GM23338 (cell line): ENCODE data around the gene EEPD1. TPM values are rescaled to one million over a fixed set of nuclear protein-coding genes. Genes with fewer than 3 reads are reported as not detected.

Experiments used
- ATAC-seq: fragments of 200-7000 bp; cut with Tn5 transposase; 3 replicates; pipeline ENCODE4 v1.9.1; 2020
- DNase-seq: peaks from one replicate; pipeline ENCODE4 v3.0.0-alpha.2; 2015; ENCODE audit warnings: low spot score
- H2AFZ ChIP-seq: fragments of 200-600 bp; sonication (generic); 2 replicates; pipeline ENCODE4 v1.8.0; 2016; ENCODE audit warnings: antibody characterized with exemption, mild to moderate bottlenecking, moderate library complexity
- H3F3A ChIP-seq: fragments of 200-600 bp; sonication (generic); replicated peaks from 2 replicates; pipeline ENCODE4 v1.8.0; 2017; ENCODE audit warnings: antibody characterized with exemption, mixed run types, low read depth
- H3K27ac ChIP-seq: fragments of 200-600 bp; sonication (generic); 2 replicates; pipeline ENCODE4 v1.6.1; 2016; ENCODE audit warnings: low read depth
- H3K27me3 ChIP-seq: fragments of 200-600 bp; sonication (generic); 2 replicates; pipeline ENCODE4 v1.8.0; 2016; ENCODE audit warnings: mild to moderate bottlenecking, mixed run types, moderate library complexity; ENCODE audit not compliant: insufficient read depth
- H3K36me3 ChIP-seq: fragments of 200-600 bp; sonication (generic); 2 replicates; pipeline ENCODE4 v1.8.0; 2016; ENCODE audit warnings: mild to moderate bottlenecking; ENCODE audit not compliant: insufficient read depth
- H3K4me1 ChIP-seq: fragments of 200-600 bp; sonication (generic); 2 replicates; pipeline ENCODE4 v1.8.0; 2016; ENCODE audit warnings: mild to moderate bottlenecking, moderate library complexity; ENCODE audit not compliant: insufficient read depth
- H3K4me2 ChIP-seq: fragments of 200-600 bp; sonication (generic); 2 replicates; pipeline ENCODE4 v1.7.1; 2017; ENCODE audit warnings: mixed run types
- H3K4me3 ChIP-seq: fragments of 200-600 bp; sonication (generic); 2 replicates; pipeline ENCODE4 v1.6.1; 2016; ENCODE audit warnings: mixed run types
- H3K79me2 ChIP-seq: fragments of 200-600 bp; sonication (generic); replicated peaks from 2 replicates; pipeline ENCODE4 v1.8.0; 2017; ENCODE audit warnings: mild to moderate bottlenecking; ENCODE audit not compliant: insufficient read depth
- H3K9me2 ChIP-seq: fragments of 200-600 bp; sonication (generic); 2 replicates; pipeline ENCODE4 v1.8.0; 2017; ENCODE audit not compliant: insufficient read depth
- H4K20me1 ChIP-seq: fragments of 200-600 bp; sonication (generic); replicated peaks from 2 replicates; pipeline ENCODE4 v1.8.0; 2017; ENCODE audit warnings: mild to moderate bottlenecking; ENCODE audit not compliant: insufficient read depth
- H3K27ac Mint-ChIP-seq: 2 replicates; pipeline ENCODE4 v1.8.0; 2020; ENCODE audit warnings: inconsistent platforms, mild to moderate bottlenecking, moderate library complexity, mixed read lengths
- H3K27me3 Mint-ChIP-seq: 3 replicates; pipeline ENCODE4 v1.8.0; 2022; ENCODE audit warnings: low read depth, mild to moderate bottlenecking, moderate library complexity, mixed read lengths, inconsistent platforms; ENCODE audit not compliant: insufficient read depth, poor library complexity
- H3K36me3 Mint-ChIP-seq: 3 replicates; pipeline ENCODE4 v1.8.0; 2021; ENCODE audit warnings: low read depth, mild to moderate bottlenecking, inconsistent platforms, moderate library complexity, mixed read lengths
- H3K4me1 Mint-ChIP-seq: 3 replicates; pipeline ENCODE4 v1.8.0; 2020; ENCODE audit warnings: mild to moderate bottlenecking, inconsistent platforms, mixed read lengths
- H3K4me3 Mint-ChIP-seq: 3 replicates; pipeline ENCODE4 v1.8.0; 2021; ENCODE audit warnings: moderate library complexity, mild to moderate bottlenecking, inconsistent platforms, mixed read lengths
- H3K9me3 Mint-ChIP-seq: 3 replicates; pipeline ENCODE4 v1.8.0; 2020; ENCODE audit warnings: moderate library complexity, mild to moderate bottlenecking, inconsistent platforms, mixed read lengths
- CREB1 ChIP-seq: fragments of 250-450 bp; sonication (Bioruptor Pico); IDR thresholded peaks from 2 replicates; pipeline ENCODE4 v1.5.0; 2020; ENCODE audit warnings: low read depth, mild to moderate bottlenecking, moderate library complexity
- EZH2 ChIP-seq: fragments of 200-600 bp; sonication (generic); IDR thresholded peaks from one replicate; pipeline ENCODE4 v1.8.0; 2017; ENCODE audit warnings: antibody characterized with exemption, mild to moderate bottlenecking, low read depth; ENCODE audit not compliant: unreplicated experiment
- JUNB ChIP-seq: IDR thresholded peaks from one replicate; pipeline ENCODE4 v1.6.1; 2016; ENCODE audit warnings: antibody characterized with exemption; ENCODE audit not compliant: unreplicated experiment
- NANOG ChIP-seq: IDR thresholded peaks from 2 replicates; pipeline ENCODE4 v1.6.1; 2016; ENCODE audit warnings: antibody characterized with exemption, borderline replicate concordance
- REST ChIP-seq: IDR thresholded peaks from one replicate; pipeline ENCODE4 v1.6.1; 2018; ENCODE audit warnings: antibody characterized with exemption; ENCODE audit not compliant: unreplicated experiment
- ZNF114 ChIP-seq: fragments of 250-450 bp; sonication (Bioruptor Pico); IDR thresholded peaks from 2 replicates; pipeline ENCODE4 v1.5.0; 2020; ENCODE audit warnings: mild to moderate bottlenecking, moderate library complexity
- ZNF331 ChIP-seq: fragments of 250-450 bp; sonication (Bioruptor Pico); IDR thresholded peaks from 2 replicates; pipeline ENCODE4 v1.5.0; 2020; ENCODE audit warnings: low read depth, mild to moderate bottlenecking, moderate library complexity
- ZNF462 ChIP-seq: fragments of 250-450 bp; sonication (Bioruptor Pico); IDR thresholded peaks from 2 replicates; pipeline ENCODE4 v1.5.0; 2020; ENCODE audit warnings: mild to moderate bottlenecking, moderate library complexity
- polyA plus RNA-seq: library from polyadenylated mRNA; unstranded; fragments of >200 nt; fragmentation: Nextera tagmentation; extraction: Ambion mirVana; gene quantifications from 2 replicates; pipeline ENCODE4 v1.2.1, GENCODE V29; 2016
- total RNA-seq: library from RNA; depleted of rRNA; stranded (reverse); fragments of >200 nt; shearing (Covaris generic); gene quantifications from 2 replicates; pipeline ENCODE4 v1.2.3, GENCODE V29; 2014

EEPD1 gene
- total and polyA plus RNA-seq, 2 experiments from 2014 or later, result 4.1 to 17.1 TPM

GRCh38 chr7:36141850-36142249 lies 11.2 kb upstream of the EEPD1 start (continued):
- TF ChIP-seq REST, result no peak
- TF ChIP-seq JUNB, result no peak

GRCh38 chr7:36144189-36144588 lies 8.9 kb upstream of the EEPD1 start:
- H3K9me2 ChIP-seq, result no peaks in the 10 kb centered on the region
- no peak overlapping the region for H3K4me3 ChIP-seq
- no peaks in the 10 kb centered on the region for H3K79me2 ChIP-seq
- DNase-seq, result no peak
- no peak overlapping the region for H3K4me2 ChIP-seq
- H3K36me3 ChIP-seq, result no peaks in the 10 kb centered on the region
- peaks cover 3% of the 10 kb centered on the region for H3K27me3 Mint-ChIP-seq
- H3F3A ChIP-seq, result no peaks in the 10 kb centered on the region
- no peak overlapping the region for H3K27ac ChIP-seq
- H3K4me3 Mint-ChIP-seq, result no peak overlapping the region
- H4K20me1 ChIP-seq, result no peaks in the 10 kb centered on the region
- no peaks in the 10 kb centered on the region for H3K4me1 ChIP-seq
- H3K4me1 Mint-ChIP-seq, result peaks cover 8% of the 10 kb centered on the region
- peaks cover 5% of the 10 kb centered on the region; the same call in 1 of the 3 replicates for H3K36me3 Mint-ChIP-seq
- no peak for ATAC-seq
- no peak overlapping the region for H3K27ac Mint-ChIP-seq
- no peaks in the 10 kb centered on the region for H3K27me3 ChIP-seq
- TF ChIP-seq EZH2, result no peak
- TF ChIP-seq ZNF114, result no peak
- no peak for TF ChIP-seq ZNF331 (CRISPR knock-in tag)
- TF ChIP-seq ZNF462, result no peak
- TF ChIP-seq REST, result no peak
- no peak for TF ChIP-seq JUNB
- no peak for TF ChIP-seq CREB1
- TF ChIP-seq NANOG, result no peak
- H3K9me3 Mint-ChIP-seq, result peaks cover 5% of the 10 kb centered on the region; the same call in 1 of the 3 replicates
- H2AFZ ChIP-seq, result no peak overlapping the region
